ENCODE results near the gene P2RY2. TPM values are rescaled to one million over a fixed set of nuclear protein-coding genes. Genes with fewer than 3 reads are reported as not detected.

P2RY2 gene
- total and polyA plus RNA-seq, 10 of the 15 experiments (the other 5 are each of a cell fraction or from before 2014, with no cell fraction given), result 0.03 to 0.23 (median 0.17) TPM; not detected in 7

DNA sequence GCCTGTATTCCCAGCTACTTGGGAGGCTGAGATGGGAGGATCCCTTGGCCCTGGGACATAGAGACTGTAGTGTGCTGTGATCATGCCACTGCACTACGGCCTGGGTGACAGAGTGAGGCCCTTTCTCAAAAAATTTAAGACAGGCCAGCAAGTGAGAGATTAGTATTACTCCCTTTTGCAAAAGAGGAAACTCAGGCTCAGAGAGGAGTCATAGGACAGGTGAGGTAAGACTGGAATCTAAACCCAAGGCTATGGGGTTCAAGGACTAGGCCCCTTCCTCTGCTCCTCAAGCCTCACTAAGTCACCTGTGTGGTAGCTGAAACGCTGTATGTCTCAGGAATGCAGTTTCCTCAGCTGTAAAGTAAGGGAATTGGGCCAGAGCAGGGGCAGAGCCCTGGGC lies 1.6 kb upstream of the P2RY2 start:
- Histone ChIP-seq H3K27me3 (replicated peaks in 1 of 2; ENCODE audit: control insufficient read depth in 2 of 2, insufficient read depth in 2 of 2, low read length in 1 of 2) (no peaks in the 10 kb centered on the region; a peak in 1 of 4 replicates), H3K9ac (ENCODE audit: control insufficient read depth, insufficient read depth, low read length) (no peak overlapping the region), H3K4me2 (ENCODE audit: control insufficient read depth, insufficient read depth) (no peak overlapping the region), H3K27ac (ENCODE audit: control insufficient read depth, insufficient read depth) (no peak overlapping the region), H2AFZ (ENCODE audit: control insufficient read depth, low read depth, low read length) (no peak overlapping the region), H3K36me3 (ENCODE audit: control insufficient read depth in 2 of 2, insufficient read depth in 2 of 2, low read length in 1 of 2) (no peaks in the 10 kb centered on the region), H3K9me3 (replicated peaks; ENCODE audit: control insufficient read depth, insufficient read depth, low read length) (no peaks in the 10 kb centered on the region), H3K79me2 (ENCODE audit: control insufficient read depth, insufficient read depth, low read length) (no peaks in the 10 kb centered on the region), H3K4me3 (no peak overlapping the region), H3K4me1 (ENCODE audit: control insufficient read depth, insufficient read depth, low read length) (peaks cover 12% of the 10 kb centered on the region), H4K20me1 (ENCODE audit: control insufficient read depth, insufficient read depth) (no peaks in the 10 kb centered on the region)
- intact Hi-C loops (cut with micrococcal nuclease; ENCODE audit: unreplicated experiment), result no loop called here
- ChIA-PET POLR2A (no interaction called here), RAD21 (ENCODE audit: unreplicated experiment) (no interaction called here), CTCF (interaction anchor here (0.7 to 1.1 kb wide), 2 partner anchors 30 to 73 kb away, joined by 3 read pairs; no protein-coding TSS in a partner anchor), SMC1A (ENCODE audit: uncharacterized antibody, unreplicated experiment) (no interaction called here)
- WGBS (ENCODE audit: insufficient coverage, insufficient replicate concordance, low lambda C conversion rate, missing lambda C conversion rate), result 38% methylated on average over 2 of the region's 2 CpGs
- TF ChIP-seq EP300 (IDR thresholded peaks at IDR 0.05; ENCODE audit: borderline replicate concordance in 1 of 2, control insufficient read depth in 1 of 2, low read depth in 2 of 2, low read length in 2 of 2) (no peak), ZNF217 (IDR thresholded peaks at IDR 0.05) (no peak), MTA3 (IDR thresholded peaks at IDR 0.05; ENCODE audit: borderline replicate concordance, low read length) (no peak), RCOR1 (conservative IDR thresholded peaks at IDR 0.05; ENCODE audit: low read depth, low read length) (no peak), CBX3 (IDR thresholded peaks at IDR 0.05; ENCODE audit: borderline replicate concordance, low read depth) (no peak)
- TF ChIP-seq, protein P1, sequence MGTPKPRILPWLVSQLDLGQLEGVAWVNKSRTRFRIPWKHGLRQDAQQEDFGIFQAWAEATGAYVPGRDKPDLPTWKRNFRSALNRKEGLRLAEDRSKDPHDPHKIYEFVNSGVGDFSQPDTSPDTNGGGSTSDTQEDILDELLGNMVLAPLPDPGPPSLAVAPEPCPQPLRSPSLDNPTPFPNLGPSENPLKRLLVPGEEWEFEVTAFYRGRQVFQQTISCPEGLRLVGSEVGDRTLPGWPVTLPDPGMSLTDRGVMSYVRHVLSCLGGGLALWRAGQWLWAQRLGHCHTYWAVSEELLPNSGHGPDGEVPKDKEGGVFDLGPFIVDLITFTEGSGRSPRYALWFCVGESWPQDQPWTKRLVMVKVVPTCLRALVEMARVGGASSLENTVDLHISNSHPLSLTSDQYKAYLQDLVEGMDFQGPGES (IDR thresholded peaks at IDR 0.05), result no peak
- TF ChIP-seq, protein P2, sequence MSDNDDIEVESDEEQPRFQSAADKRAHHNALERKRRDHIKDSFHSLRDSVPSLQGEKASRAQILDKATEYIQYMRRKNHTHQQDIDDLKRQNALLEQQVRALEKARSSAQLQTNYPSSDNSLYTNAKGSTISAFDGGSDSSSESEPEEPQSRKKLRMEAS (IDR thresholded peaks at IDR 0.05; ENCODE audit: low read depth, low read length), result no peak
- TF ChIP-seq, protein P3, sequence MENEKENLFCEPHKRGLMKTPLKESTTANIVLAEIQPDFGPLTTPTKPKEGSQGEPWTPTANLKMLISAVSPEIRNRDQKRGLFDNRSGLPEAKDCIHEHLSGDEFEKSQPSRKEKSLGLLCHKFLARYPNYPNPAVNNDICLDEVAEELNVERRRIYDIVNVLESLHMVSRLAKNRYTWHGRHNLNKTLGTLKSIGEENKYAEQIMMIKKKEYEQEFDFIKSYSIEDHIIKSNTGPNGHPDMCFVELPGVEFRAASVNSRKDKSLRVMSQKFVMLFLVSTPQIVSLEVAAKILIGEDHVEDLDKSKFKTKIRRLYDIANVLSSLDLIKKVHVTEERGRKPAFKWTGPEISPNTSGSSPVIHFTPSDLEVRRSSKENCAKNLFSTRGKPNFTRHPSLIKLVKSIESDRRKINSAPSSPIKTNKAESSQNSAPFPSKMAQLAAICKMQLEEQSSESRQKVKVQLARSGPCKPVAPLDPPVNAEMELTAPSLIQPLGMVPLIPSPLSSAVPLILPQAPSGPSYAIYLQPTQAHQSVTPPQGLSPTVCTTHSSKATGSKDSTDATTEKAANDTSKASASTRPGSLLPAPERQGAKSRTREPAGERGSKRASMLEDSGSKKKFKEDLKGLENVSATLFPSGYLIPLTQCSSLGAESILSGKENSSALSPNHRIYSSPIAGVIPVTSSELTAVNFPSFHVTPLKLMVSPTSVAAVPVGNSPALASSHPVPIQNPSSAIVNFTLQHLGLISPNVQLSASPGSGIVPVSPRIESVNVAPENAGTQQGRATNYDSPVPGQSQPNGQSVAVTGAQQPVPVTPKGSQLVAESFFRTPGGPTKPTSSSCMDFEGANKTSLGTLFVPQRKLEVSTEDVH (IDR thresholded peaks at IDR 0.05; ENCODE audit: low read depth, partially characterized antibody), result no peak
- no TSS peak for BruUV-seq (replicated peaks)
- DNase-seq (ENCODE audit: low read depth, low spot score) (no peak), FAIRE-seq (no peak), ATAC-seq (no peak)
- in situ Hi-C loops (cut with MboI), result no loop called here

All from GM12878 (cell line).